ENCODE data around the gene CMTM6. TPM values are rescaled to one million over a fixed set of nuclear protein-coding genes. Genes with fewer than 3 reads are reported as not detected.

Gene CMTM6
- total and polyA plus RNA-seq, 2 of the 8 experiments (the other 6 are each of a cell fraction or from before 2014, with no cell fraction given) = 24.0 to 51.5 TPM

DNA sequence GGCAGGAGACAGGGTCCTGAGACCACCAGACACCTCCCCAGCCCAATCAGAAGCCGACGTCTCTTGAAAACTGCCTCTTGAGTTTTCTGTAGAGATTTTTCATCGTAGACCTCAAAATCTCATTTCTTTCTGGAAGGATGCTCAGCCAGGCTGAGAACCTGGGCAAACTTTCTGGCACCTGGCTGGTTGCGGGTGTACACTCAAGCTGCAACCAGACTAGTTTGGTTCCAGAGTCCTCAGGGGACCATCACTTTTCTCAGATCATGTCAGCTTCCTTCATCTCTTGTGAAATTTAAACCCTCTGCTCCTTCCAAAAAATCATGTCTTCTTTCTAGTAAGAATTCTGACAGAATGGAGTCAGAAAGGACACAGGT lies 65.8 kb downstream of the CMTM6 start (continued):
- TF ChIP-seq, protein P1, sequence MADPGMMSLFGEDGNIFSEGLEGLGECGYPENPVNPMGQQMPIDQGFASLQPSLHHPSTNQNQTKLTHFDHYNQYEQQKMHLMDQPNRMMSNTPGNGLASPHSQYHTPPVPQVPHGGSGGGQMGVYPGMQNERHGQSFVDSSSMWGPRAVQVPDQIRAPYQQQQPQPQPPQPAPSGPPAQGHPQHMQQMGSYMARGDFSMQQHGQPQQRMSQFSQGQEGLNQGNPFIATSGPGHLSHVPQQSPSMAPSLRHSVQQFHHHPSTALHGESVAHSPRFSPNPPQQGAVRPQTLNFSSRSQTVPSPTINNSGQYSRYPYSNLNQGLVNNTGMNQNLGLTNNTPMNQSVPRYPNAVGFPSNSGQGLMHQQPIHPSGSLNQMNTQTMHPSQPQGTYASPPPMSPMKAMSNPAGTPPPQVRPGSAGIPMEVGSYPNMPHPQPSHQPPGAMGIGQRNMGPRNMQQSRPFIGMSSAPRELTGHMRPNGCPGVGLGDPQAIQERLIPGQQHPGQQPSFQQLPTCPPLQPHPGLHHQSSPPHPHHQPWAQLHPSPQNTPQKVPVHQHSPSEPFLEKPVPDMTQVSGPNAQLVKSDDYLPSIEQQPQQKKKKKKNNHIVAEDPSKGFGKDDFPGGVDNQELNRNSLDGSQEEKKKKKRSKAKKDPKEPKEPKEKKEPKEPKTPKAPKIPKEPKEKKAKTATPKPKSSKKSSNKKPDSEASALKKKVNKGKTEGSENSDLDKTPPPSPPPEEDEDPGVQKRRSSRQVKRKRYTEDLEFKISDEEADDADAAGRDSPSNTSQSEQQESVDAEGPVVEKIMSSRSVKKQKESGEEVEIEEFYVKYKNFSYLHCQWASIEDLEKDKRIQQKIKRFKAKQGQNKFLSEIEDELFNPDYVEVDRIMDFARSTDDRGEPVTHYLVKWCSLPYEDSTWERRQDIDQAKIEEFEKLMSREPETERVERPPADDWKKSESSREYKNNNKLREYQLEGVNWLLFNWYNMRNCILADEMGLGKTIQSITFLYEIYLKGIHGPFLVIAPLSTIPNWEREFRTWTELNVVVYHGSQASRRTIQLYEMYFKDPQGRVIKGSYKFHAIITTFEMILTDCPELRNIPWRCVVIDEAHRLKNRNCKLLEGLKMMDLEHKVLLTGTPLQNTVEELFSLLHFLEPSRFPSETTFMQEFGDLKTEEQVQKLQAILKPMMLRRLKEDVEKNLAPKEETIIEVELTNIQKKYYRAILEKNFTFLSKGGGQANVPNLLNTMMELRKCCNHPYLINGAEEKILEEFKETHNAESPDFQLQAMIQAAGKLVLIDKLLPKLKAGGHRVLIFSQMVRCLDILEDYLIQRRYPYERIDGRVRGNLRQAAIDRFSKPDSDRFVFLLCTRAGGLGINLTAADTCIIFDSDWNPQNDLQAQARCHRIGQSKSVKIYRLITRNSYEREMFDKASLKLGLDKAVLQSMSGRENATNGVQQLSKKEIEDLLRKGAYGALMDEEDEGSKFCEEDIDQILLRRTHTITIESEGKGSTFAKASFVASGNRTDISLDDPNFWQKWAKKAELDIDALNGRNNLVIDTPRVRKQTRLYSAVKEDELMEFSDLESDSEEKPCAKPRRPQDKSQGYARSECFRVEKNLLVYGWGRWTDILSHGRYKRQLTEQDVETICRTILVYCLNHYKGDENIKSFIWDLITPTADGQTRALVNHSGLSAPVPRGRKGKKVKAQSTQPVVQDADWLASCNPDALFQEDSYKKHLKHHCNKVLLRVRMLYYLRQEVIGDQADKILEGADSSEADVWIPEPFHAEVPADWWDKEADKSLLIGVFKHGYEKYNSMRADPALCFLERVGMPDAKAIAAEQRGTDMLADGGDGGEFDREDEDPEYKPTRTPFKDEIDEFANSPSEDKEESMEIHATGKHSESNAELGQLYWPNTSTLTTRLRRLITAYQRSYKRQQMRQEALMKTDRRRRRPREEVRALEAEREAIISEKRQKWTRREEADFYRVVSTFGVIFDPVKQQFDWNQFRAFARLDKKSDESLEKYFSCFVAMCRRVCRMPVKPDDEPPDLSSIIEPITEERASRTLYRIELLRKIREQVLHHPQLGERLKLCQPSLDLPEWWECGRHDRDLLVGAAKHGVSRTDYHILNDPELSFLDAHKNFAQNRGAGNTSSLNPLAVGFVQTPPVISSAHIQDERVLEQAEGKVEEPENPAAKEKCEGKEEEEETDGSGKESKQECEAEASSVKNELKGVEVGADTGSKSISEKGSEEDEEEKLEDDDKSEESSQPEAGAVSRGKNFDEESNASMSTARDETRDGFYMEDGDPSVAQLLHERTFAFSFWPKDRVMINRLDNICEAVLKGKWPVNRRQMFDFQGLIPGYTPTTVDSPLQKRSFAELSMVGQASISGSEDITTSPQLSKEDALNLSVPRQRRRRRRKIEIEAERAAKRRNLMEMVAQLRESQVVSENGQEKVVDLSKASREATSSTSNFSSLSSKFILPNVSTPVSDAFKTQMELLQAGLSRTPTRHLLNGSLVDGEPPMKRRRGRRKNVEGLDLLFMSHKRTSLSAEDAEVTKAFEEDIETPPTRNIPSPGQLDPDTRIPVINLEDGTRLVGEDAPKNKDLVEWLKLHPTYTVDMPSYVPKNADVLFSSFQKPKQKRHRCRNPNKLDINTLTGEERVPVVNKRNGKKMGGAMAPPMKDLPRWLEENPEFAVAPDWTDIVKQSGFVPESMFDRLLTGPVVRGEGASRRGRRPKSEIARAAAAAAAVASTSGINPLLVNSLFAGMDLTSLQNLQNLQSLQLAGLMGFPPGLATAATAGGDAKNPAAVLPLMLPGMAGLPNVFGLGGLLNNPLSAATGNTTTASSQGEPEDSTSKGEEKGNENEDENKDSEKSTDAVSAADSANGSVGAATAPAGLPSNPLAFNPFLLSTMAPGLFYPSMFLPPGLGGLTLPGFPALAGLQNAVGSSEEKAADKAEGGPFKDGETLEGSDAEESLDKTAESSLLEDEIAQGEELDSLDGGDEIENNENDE (IDR thresholded peaks at IDR 0.05; ENCODE audit: insufficient replicate concordance, low read length) = no peak
- TF ChIP-seq CEBPB (IDR thresholded peaks at IDR 0.05; ENCODE audit: low read depth, low read length) = no peak
- no peak for TF ChIP-seq BRCA1 (IDR thresholded peaks at IDR 0.05; ENCODE audit: low read depth, low read length)
- no peak for TF ChIP-seq SIN3A (conservative IDR thresholded peaks at IDR 0.05 in 1 of 2, IDR thresholded peaks at IDR 0.05 in 1 of 2; ENCODE audit: low read depth in 1 of 2, low read length in 2 of 2)
- TF ChIP-seq SIX5 (IDR thresholded peaks at IDR 0.05; ENCODE audit: low read depth, low read length) = no peak
- TF ChIP-seq SP2 (IDR thresholded peaks at IDR 0.05; ENCODE audit: low read length) = no peak
- TF ChIP-seq RNF2 (IDR thresholded peaks at IDR 0.05; ENCODE audit: borderline replicate concordance, low read depth, low read length, missing control alignments, poor library complexity, severe bottlenecking) = no peak
- no peak for TF ChIP-seq TAF7 (optimal IDR thresholded peaks at IDR 0.05; ENCODE audit: borderline replicate concordance, low read depth, low read length)
- no peak for TF ChIP-seq RAD21 (IDR thresholded peaks at IDR 0.05 in 1 of 2, conservative IDR thresholded peaks at IDR 0.05 in 1 of 2; ENCODE audit: low read depth in 2 of 2, low read length in 2 of 2)
- TF ChIP-seq SP4 (IDR thresholded peaks at IDR 0.05; ENCODE audit: low read length) = no peak

Measured in H1 (cell line).